Astrocyte of the spinal cord (primary cell): Measurements from ENCODE around the gene OR10A5.

Experiments used
- DNase-seq: peaks from one replicate; pipeline ENCODE4 v3.0.0; 2011; ENCODE audit warnings: low read depth, low spot score
- H3K4me3 ChIP-seq: 2 replicates; pipeline ENCODE4 v1.5.1; 2011; ENCODE audit warnings: low read depth, mild to moderate bottlenecking, low read length, moderate library complexity
- in situ Hi-C: cut with HindIII; loops from 2 replicates; pipeline ENCODE4 v1.10.0; 2017; ENCODE audit warnings: low sequenced_read_pairs
- TF ChIP-seq, protein P1 (sequence below): IDR thresholded peaks from 2 replicates; pipeline ENCODE4 v1.5.1; 2012; ENCODE audit warnings: low read depth, mild to moderate bottlenecking, low read length, inconsistent platforms

OR10A5 gene

DNA sequence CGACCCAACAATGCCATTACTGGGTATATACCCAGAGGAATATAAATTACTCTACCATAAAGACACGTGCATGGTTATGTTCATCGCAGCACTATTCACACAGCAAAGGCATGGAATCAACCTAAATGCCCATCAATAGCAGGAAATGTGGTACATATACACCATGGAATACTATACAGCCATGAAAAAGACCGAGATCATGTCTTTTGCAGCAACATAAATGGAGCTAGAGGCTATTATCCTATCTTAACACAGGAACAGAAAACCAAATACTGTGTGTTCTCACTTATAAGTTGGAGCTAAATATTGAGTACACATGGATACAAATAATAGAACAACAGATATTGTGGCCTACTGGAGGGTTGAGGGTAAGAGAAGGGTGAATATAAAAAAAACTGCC lies 43.3 kb downstream of the OR10A5 start:
- in situ Hi-C loops, result no loop called here
- no peak for DNase-seq
- no peak overlapping the region for H3K4me3 ChIP-seq
- TF ChIP-seq, protein P1, sequence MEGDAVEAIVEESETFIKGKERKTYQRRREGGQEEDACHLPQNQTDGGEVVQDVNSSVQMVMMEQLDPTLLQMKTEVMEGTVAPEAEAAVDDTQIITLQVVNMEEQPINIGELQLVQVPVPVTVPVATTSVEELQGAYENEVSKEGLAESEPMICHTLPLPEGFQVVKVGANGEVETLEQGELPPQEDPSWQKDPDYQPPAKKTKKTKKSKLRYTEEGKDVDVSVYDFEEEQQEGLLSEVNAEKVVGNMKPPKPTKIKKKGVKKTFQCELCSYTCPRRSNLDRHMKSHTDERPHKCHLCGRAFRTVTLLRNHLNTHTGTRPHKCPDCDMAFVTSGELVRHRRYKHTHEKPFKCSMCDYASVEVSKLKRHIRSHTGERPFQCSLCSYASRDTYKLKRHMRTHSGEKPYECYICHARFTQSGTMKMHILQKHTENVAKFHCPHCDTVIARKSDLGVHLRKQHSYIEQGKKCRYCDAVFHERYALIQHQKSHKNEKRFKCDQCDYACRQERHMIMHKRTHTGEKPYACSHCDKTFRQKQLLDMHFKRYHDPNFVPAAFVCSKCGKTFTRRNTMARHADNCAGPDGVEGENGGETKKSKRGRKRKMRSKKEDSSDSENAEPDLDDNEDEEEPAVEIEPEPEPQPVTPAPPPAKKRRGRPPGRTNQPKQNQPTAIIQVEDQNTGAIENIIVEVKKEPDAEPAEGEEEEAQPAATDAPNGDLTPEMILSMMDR, result no peak

DNA sequence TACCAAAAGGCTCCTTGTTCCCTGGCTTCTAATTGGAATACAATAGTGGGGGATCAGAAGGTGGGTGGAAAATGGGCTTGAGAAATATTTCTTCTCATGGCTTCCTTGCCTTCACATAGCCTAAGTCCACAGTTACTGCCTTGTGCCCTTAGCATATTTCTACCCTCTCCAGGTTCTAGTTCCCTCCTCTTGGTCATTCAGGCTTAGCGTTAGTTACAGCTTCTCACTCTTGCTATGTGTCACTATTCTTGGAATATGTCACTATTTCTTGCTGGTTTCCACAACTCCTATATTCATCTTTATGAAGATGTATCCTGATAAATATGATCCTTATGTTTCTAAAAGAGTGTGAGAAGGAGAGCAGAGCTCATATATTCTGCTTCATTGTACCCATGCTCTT lies 44.4 kb downstream of the OR10A5 start:
- no peak overlapping the region for H3K4me3 ChIP-seq
- DNase-seq, result no peak
- in situ Hi-C loops, result no loop called here
- TF ChIP-seq, protein P1, result no peak

DNA sequence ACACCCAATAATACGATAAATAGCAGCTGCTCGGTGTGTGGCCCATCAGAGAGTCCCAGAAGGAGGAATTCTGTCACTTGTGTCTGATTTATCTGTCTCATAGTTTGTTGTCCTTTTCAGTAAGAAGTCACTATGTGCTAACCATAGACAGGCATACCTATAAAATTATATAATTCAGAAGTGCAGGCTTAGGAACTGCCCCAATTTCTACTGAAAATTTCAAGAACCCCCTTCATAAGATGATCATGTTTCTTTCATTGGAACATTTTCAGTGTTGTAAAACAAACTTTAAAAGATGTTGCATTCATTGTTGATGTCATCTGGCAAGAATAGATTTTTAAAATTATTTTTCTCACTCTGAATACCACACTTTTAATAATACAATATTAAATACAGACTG lies 46.9 kb downstream of the OR10A5 start, which contains the start of gene OR2D2:
Gene OR2D2, minus strand, starts transcription at position 101 of the 400 bp plus-strand sequence. Its CDS starts 0 bp downstream, at position 101.
- no peak within 1 kb of the TSS for H3K4me3 ChIP-seq
- no peak for DNase-seq
- in situ Hi-C loops, result no loop called here
- TF ChIP-seq, protein P1, result no peak

DNA sequence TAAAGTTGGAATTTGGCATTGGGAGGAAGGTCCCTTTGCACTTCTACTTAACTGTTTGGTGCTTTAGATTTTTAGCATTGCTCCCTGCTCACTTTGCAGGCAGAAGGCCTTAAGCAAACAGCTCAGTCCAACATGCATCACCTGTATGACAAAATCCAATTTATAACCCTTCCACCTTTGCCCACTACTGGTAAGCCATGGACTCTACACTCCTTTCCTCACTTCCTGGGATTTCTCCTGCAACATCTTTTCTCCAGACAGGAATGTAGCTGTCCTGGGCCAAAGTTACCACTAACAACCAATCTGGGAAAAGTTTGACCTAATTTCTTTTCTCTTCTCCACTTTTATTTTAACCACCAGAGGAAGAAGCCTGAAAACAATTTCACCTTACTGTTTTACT lies 48.6 kb downstream of the OR10A5 start:
- in situ Hi-C loops, result no loop called here

DNA sequence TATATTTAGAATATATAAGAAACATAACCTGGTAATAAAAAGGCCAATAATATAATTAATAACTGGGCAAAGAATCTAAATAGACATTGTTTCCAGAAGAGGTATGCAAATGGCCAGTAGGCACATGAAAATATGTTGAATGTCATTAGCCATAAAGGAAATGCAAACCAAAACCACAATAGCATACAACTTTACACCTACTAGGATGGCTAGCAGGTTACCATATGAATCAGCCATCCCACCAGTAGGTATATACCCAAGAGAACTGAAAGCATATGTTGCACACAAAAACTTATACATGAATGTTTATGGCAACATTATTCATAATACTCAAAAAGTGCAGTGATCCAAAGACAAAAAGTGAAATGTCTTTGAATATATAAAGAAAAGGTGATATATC lies 49.5 kb downstream of the OR10A5 start:
- H3K4me3 ChIP-seq, result no peak overlapping the region
- no peak for DNase-seq

More for the DNA sequence above, 48.6 kb downstream of the OR10A5 start:
- no peak for DNase-seq
- TF ChIP-seq, protein P1, result no peak
- H3K4me3 ChIP-seq, result no peak overlapping the region

More for the DNA sequence above, 49.5 kb downstream of the OR10A5 start:
- in situ Hi-C loops, result no loop called here
- TF ChIP-seq, protein P1, result no peak
